ENCODE results near the gene GIPC3. TPM values are rescaled to one million over a fixed set of nuclear protein-coding genes. Genes with fewer than 3 reads are reported as not detected.

The GIPC3 gene
- total and polyA plus RNA-seq, 2 of the 8 experiments (the other 6 are each of a cell fraction or from before 2014, with no cell fraction given), result 1.0 to 1.2 TPM

GRCh38 chr19:3556978-3557460, 28.3 kb upstream of the GIPC3 start (continued):
- TF ChIP-seq GABPA (IDR thresholded peaks at IDR 0.05; ENCODE audit: borderline replicate concordance, insufficient read depth, low read length) (no peak), TBP (IDR thresholded peaks at IDR 0.05; ENCODE audit: low read depth, low read length) (no peak), TAF1 (IDR thresholded peaks at IDR 0.05; ENCODE audit: low read depth, low read length) (no peak), RFX5 (IDR thresholded peaks at IDR 0.05; ENCODE audit: borderline replicate concordance, low read depth, low read length) (no peak), KDM4A (IDR thresholded peaks at IDR 0.05; ENCODE audit: low read depth, low read length, severe bottlenecking) (no peak), CREB1 (IDR thresholded peaks at IDR 0.05) (no peak), PHF8 (conservative IDR thresholded peaks at IDR 0.05; ENCODE audit: low read depth, low read length) (no peak), POLR2AphosphoS5 (IDR thresholded peaks at IDR 0.05; ENCODE audit: low read depth, low read length) (no peak), TAF7 (optimal IDR thresholded peaks at IDR 0.05; ENCODE audit: borderline replicate concordance, low read depth, low read length) (no peak), CHD1 (IDR thresholded peaks at IDR 0.05; ENCODE audit: low read depth, low read length) (no peak)
